GM18861 (cell line): ENCODE data around the gene PSMD5.

Experiments used
- ATAC-seq: cut with Tn5 transposase; IDR thresholded peaks from one replicate; pipeline ENCODE4 v1.9.1; 2021; ENCODE audit not compliant: unreplicated experiment

PSMD5 gene

GRCh38 chr9:120842685-120843485 is at the start of gene PSMD5:
TSS of gene PSMD5 (minus strand) at chr9:120842922. CDS start at chr9:120842909, 13 bp downstream.
- peak; percentile 97 for ATAC-seq

GRCh38 chr9:120891884-120892747 is 49.4 kb upstream of the PSMD5 start:
- ATAC-seq = peak; percentile 30

GRCh38 chr9:120891245-120891883 is 48.6 kb upstream of the PSMD5 start:
- ATAC-seq = no peak

- no peak for ATAC-seq
These were observed 47.9 kb upstream of the PSMD5 start for GRCh38 chr9:120890320-120891244.

GRCh38 chr9:120889606-120890271 is 47.0 kb upstream of the PSMD5 start:
- no peak for ATAC-seq

GRCh38 chr9:120888626-120889025 is 45.9 kb upstream of the PSMD5 start:
- ATAC-seq = no peak

- ATAC-seq = no peak
These were observed 43.8 kb upstream of the PSMD5 start for GRCh38 chr9:120886490-120886967.

- ATAC-seq = no peak
These were observed 43.2 kb upstream of the PSMD5 start for GRCh38 chr9:120885958-120886357.

- no peak for ATAC-seq
These were observed 42.7 kb upstream of the PSMD5 start for GRCh38 chr9:120885457-120885856.

- ATAC-seq = no peak
These were observed 40.9 kb upstream of the PSMD5 start for GRCh38 chr9:120883608-120883996.

GRCh38 chr9:120882935-120883607 is 40.3 kb upstream of the PSMD5 start:
- ATAC-seq = no peak

GRCh38 chr9:120879446-120879845 is 36.7 kb upstream of the PSMD5 start:
- ATAC-seq = no peak

- no peak for ATAC-seq
These were observed 35.7 kb upstream of the PSMD5 start for GRCh38 chr9:120878188-120879130.

- ATAC-seq = no peak
These were observed 34.7 kb upstream of the PSMD5 start for GRCh38 chr9:120877276-120878034.

- no peak for ATAC-seq
These were observed 34.1 kb upstream of the PSMD5 start, which contains the start of gene PHF19 for GRCh38 chr9:120876842-120877240. TSS of gene PHF19 (minus strand) at chr9:120877188. CDS start at chr9:120874741, 2,447 bp downstream.

- ATAC-seq = peak; percentile 44
These were observed 33.5 kb upstream of the PSMD5 start for GRCh38 chr9:120875954-120876841.
